T47D (cell line): Measurements from ENCODE around the gene EML1.
"Not testable (repeated sequence)": the region's sequence is repeated elsewhere in the genome, so short reads cannot be mapped to it uniquely, and the experiment has no call there.

ENCODE experiments used
- DNase-seq, 2 experiments: peaks; one replicate each; pipeline versions ENCODE4 v3.0.0 to v3.0.0-alpha.2; 2011 to 2012; ENCODE audit warnings: low read depth in 1 of 2, low spot score in 1 of 2
- JUND ChIP-seq: IDR thresholded peaks from 2 replicates; pipeline ENCODE4 v1.6.1; 2012; ENCODE audit warnings: low read depth
- in situ Hi-C: cut with HindIII; loops from 2 replicates; pipeline ENCODE4 v1.10.0; 2016; ENCODE audit warnings: low sequenced_read_pairs, low pct_unique_long_range_greater_than_20kb

Gene EML1

GRCh38 chr14:99939421-99939820 lies 146.2 kb downstream of the EML1 start:
- TF ChIP-seq JUND = no peak
- no peak for DNase-seq
- in situ Hi-C loops = no loop called here

- DNase-seq = no peak
- no peak for TF ChIP-seq JUND
- in situ Hi-C loops = no loop called here
These were observed 146.9 kb downstream of the EML1 start for GRCh38 chr14:99940064-99940463.

DNA sequence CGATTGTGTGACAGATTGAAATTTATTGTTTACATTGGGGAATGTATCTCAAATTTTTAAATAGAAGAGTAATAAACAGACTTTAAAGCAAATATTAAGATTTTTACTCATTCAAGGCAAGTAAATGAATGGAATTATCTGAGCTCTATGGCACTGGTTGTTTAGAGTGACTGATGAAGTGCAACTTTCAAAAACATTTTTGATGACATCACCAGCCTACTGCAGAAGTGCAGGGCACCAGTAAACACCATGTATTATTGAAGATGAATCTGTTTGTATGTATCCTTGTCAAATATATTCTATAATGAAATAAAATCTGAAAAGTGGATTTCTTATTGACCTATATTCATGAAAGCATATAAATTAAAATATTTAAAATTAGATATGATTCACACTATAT lies 148.0 kb downstream of the EML1 start:
- in situ Hi-C loops = no loop called here
- DNase-seq = no peak
- no peak for TF ChIP-seq JUND

- DNase-seq = no peak
- in situ Hi-C loops = no loop called here
- no peak for TF ChIP-seq JUND
These were observed 150.4 kb downstream of the EML1 start for GRCh38 chr14:99943620-99944019.

DNA sequence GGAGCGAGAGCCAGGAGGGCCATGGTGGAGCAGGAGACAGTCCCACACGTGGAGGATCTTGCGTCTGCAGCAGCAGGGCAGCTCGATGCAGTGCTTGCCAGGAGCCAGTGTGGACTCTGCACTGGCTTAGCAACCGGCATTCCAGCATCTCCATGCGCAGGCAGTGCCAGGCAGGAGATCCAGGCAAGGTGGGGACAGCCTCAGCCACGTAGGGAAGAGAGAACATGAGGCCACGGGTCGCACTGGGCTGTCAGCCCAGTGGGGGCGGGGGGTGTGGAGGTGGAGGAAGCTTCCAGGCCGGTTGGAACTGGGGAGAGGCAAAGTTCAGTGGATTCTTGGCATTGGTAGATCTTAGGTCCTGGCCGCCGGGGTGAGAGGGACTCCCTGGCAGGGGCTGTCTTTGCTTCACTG lies 151.0 kb downstream of the EML1 start:
- TF ChIP-seq JUND = no peak
- DNase-seq = no peak
- in situ Hi-C loops = no loop called here

- in situ Hi-C loops = no loop called here
- DNase-seq = no peak
These were observed 152.8 kb downstream of the EML1 start for GRCh38 chr14:99945732-99946651.

DNA sequence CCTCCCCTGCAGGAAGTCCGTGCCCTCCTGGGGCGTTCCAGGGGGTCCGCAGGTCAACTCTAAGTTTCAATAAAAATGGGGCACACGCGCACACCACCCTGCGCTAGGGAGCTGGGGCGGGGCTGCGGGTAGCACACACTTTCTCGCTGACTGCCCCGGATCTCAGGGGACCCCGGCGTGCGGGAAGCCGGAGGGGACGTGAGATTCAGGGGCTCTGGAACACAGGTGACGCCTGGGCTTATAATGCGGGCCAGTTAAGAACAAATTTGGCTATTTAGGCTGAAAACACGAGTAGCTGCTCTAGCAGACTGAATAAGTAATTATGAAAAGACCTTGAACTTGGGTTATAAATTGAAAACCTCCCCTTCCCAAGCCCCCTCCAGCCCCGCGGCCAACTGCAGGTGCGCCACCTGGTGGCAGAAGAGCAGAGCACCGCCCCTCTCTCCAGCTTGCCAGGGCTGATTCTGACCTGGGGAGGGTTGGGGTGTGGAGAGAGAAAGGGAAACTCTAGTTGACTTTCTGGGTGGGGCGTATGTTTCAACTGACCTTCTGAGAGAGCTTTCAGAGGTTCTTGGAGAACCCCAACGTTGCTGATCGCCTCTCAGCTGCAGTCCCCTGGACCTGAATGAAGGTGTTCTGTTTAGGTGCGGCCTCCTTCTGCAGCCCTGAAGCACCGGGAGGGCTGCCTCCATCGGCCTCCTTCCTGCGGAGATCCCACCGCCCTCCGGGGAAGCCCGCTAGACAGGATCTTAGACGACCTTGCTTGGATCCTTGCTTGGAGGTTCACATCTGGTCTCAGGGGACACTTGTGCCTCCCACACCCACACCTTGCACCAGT lies 153.7 kb downstream of the EML1 start:
- peak; percentile 37 to 53 for DNase-seq
- in situ Hi-C loops = no loop called here
- TF ChIP-seq JUND = no peak

More at GRCh38 chr14:99945732-99946651, 152.8 kb downstream of the EML1 start:
- TF ChIP-seq JUND = no peak

DNA sequence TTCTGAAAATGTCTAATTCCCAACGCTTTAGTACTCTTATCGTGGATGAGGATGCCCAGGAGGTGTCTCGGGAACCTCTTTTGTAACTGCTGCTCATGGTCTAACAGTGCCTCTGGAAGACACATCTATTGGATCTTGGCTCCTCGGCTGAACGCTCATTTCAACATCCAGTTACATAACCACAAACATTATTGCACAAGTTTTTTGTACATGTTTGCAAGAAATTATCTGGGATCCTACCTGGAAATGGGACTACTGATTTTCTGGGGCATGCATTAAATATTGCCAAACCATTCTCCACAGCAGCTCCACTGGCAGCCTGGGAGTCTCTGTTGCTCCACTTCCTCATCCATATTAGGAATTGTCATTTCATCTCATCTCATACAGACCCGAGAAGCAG lies 154.5 kb downstream of the EML1 start:
- TF ChIP-seq JUND = no peak
- in situ Hi-C loops = no loop called here
- no peak for DNase-seq

DNA sequence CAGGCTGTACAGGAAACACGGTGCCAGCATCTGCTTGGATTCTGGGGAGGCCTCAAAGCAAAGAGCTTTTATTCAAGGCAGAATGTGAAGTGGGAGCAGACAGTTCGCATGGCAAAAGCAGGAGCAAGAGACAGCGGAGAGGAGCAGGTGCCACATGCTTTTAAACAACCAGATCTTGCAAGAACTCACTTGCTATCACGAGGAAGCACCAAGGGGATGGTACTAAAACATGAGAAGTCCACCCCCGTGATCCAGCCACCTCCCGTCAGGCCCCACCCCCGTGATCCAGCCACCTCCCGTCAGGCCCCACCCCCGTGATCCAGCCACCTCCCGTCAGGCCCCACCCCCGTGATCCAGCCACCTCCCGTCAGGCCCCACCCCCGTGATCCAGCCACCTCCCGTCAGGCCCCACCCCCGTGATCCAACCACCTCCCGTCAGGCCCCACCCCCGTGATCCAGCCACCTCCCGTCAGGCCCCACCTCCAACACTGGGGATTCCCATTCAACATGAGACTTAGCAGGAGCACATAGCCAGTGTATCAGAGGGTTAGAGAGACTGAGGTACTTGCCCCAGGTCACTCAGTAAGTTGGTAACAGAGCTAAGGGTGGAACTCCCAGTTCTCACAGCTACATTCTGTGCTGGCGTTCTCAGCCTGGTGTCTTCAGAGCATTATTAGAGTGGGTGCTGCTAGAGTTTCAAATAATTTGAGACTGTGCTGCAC lies 156.0 kb downstream of the EML1 start:
- in situ Hi-C loops = not testable (repeated sequence)
- peak in 1 of 2 experiments; percentile 22 for DNase-seq

DNA sequence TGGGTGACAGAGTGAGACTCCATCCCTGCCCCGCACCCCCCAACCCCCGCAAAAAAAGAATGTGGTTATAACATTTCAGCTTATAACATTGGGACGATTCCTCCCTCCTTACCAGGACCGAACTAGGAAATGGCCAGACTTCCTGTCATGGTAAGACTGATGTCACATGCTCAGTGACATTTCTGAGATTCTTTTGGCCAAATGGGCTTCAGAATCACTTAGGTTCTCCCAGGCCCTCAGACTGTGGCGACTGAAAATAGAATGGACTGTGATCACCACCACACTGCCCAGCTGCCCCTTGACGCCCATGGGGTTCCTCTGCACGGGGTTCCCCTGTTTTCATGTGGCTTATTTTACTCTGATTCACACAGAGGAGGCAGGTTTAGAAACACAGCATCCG lies 157.0 kb downstream of the EML1 start:
- no peak for DNase-seq
- in situ Hi-C loops = no loop called here
- no peak for TF ChIP-seq JUND

GRCh38 chr14:99951085-99951484 lies 157.9 kb downstream of the EML1 start:
- TF ChIP-seq JUND = no peak
- in situ Hi-C loops = no loop called here

DNA sequence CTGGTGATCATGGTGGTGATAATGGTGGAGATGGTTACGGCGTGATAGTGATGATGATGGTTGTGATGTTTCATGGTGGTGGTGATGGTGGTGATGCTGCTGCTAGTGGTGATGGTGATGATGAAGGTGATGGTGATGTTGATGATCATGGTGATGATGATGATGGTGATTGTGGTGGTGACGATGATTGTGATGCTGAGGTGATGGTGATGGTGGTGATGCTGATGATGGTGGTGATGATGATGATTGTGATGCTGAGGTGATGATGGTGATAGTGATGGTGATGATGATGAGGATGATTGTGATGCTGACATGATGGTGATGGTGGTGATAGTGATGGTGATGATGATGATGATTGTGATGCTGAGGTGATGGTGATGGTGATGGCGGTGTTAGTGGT lies 158.8 kb downstream of the EML1 start:
- DNase-seq = no peak
- in situ Hi-C loops = no loop called here
- TF ChIP-seq JUND = no peak

More at GRCh38 chr14:99951085-99951484, 157.9 kb downstream of the EML1 start:
- DNase-seq = no peak
